ENCODE measurements around the gene TRPC4.

The TRPC4 gene

DNA sequence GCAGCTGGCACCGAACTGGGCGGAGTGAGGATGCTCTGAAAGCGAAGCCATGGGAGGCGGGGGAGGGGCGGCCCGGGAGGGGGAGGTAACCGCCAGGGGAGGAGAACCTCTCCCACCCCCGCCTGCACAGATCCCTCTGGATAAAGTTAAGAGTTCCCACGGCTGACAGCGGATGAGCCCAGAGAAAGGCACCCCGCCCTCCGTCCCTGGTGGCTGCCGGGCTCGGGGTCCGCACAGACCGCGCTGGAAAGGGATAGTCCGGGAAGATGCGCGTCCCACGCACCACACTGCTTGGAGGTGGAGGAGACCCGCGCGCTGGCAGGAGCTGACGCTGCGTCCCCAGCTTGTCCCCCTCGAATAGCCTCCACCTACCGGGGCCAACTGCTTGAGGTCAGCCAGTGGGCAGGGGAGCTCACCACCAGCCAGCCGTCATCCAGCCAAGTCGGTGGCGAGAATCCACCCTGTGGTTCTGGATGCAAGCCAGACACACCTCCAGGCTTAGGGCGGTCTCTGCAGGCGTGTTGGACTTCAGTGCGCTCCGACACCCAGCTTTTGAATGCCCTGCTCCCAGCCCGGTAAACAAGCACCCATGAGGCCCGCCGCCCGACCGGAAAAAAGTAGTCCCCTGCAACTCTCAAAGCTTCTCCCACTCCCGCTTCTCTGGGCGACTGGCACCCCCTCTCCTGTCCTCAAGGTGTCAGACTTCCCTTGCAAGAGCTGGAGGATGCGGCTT lies at the start of gene TRPC4:
TSS of gene TRPC4 (minus strand) at position 17 of the 733 bp plus-strand sequence. CDS start 86,439 bp downstream, outside the sequence.
- DNase-seq (ENCODE audit: low read depth in 2 of 2), result no peak

GRCh38 chr13:37918751-37919150 lies 49.2 kb upstream of the TRPC4 start:
- DNase-seq (ENCODE audit: low read depth in 2 of 2), result no peak

DNA sequence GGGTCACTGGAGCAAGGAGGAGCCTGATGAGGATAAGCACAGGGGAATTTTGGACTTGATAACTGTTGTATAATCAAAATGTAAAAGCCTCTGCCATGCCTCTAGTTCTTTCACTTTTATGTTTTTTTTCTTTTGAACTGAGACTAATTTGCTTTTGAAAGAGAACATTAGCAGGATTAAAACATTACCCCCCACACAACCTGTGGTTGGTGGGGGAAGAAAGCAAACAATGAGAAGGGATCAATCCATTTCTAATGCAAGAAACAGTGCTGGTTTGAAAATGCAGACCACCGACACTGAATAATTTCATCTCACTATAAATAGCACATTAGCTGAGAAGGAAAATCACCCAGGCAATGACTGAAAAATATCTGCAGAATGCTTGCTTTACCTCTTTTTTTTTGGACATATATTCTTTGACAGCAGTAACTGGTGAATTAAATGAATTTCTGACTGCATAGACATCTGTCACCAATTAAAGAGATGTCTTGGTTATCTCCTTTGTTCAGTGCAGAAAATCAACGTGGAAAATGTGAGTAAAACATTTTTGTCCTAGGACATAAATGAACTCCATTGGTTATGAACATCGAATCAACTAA lies 48.6 kb upstream of the TRPC4 start:
- no peak for DNase-seq (ENCODE audit: low read depth in 2 of 2)

GRCh38 chr13:37914781-37915391 lies 45.3 kb upstream of the TRPC4 start:
- no peak for DNase-seq (ENCODE audit: low read depth in 2 of 2)

DNA sequence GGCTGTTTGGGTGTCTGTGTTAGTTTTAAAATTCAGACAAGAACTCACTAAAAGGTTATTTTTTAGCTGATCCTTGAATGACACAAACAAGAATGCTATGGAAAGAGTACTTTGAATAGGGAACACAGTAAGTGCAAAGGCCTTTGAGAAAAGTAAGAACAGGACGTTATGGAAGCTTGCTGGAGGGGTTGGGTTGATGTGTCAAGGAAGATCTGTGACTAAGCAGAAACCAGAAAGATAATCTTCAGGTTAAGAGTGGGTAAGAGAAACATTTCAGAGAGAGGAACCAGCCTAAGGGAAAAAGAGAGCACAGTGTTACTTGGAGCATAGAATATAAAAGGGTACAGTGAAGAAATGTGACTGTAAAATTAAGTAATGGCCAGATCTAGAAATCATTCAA lies 41.2 kb upstream of the TRPC4 start:
- DNase-seq (ENCODE audit: low read depth in 2 of 2), result no peak

DNA sequence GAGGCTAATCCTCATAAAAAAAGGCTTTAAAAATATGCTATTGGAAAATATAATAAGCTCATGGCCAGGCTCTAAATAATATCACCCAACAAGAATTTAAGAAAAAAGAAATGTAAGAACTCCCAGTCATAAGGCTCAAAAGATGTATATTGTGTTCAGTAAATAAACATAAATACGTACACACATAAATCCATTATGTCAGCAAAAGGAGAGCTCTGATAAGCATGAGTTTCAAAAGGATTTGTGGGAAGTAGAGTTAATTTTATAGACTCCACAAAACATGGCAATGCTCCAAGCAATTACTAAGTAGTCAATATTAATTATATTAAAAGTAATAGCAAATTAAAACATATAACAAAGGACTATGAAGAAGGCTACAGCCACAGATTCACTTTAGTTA lies 37.3 kb upstream of the TRPC4 start:
- DNase-seq (ENCODE audit: low read depth in 2 of 2), result no peak

DNA sequence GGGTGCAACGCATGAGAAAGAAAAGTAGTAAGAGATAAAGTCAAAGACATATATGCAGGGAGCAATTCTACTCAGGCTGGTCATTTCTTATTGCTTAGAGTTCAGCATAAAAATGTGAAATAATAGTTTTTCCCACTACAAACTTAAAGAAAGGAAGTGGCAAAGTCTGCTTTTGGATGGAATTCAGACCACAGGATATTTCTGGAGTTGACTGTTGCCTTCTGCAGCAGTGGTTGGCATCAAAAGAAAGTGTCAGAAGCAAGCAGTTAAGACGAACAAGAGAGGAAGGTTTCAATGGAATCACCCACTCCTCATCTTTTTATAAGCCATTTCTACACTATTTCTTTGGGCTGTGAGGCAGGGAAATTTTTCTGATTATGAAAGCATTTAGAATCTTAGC lies 36.2 kb upstream of the TRPC4 start:
- DNase-seq (ENCODE audit: low read depth in 2 of 2), result no peak

DNA sequence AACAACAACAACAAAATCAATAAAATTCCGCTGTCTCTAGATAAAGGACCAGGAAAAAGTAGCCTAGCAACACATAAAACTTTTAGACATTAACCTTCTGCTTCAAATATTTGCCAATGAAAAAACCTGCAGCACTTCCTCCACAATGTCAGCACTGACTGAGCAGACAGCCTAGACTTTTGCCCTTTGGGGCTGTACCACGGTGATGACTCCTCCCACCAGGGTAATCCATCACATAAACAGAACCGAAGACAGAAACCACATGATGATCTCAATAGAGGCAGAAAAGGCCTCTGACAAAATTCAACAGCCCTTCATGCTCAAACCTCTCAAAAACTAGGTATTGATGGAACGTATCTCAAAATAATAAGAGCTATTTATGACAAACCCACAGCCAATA lies 30.2 kb upstream of the TRPC4 start:
- DNase-seq (ENCODE audit: low read depth in 2 of 2), result no peak

- DNase-seq (ENCODE audit: low read depth in 2 of 2), result no peak
These were observed 23.7 kb upstream of the TRPC4 start for GRCh38 chr13:37893321-37893720.

GRCh38 chr13:37889820-37890219 lies 20.2 kb upstream of the TRPC4 start:
- DNase-seq (ENCODE audit: low read depth in 2 of 2), result no peak

GRCh38 chr13:37889102-37889501 lies 19.5 kb upstream of the TRPC4 start:
- no peak for DNase-seq (ENCODE audit: low read depth in 2 of 2)

GRCh38 chr13:37886879-37887278 lies 17.3 kb upstream of the TRPC4 start:
- no peak for DNase-seq (ENCODE audit: low read depth in 2 of 2)

- DNase-seq (ENCODE audit: low read depth in 2 of 2), result no peak
These were observed 15.1 kb upstream of the TRPC4 start for GRCh38 chr13:37884674-37885073.

GRCh38 chr13:37884026-37884425 lies 14.5 kb upstream of the TRPC4 start:
- DNase-seq (ENCODE audit: low read depth in 2 of 2), result no peak

GRCh38 chr13:37878921-37879320 lies 9.3 kb upstream of the TRPC4 start:
- DNase-seq (ENCODE audit: low read depth in 2 of 2), result no peak

DNA sequence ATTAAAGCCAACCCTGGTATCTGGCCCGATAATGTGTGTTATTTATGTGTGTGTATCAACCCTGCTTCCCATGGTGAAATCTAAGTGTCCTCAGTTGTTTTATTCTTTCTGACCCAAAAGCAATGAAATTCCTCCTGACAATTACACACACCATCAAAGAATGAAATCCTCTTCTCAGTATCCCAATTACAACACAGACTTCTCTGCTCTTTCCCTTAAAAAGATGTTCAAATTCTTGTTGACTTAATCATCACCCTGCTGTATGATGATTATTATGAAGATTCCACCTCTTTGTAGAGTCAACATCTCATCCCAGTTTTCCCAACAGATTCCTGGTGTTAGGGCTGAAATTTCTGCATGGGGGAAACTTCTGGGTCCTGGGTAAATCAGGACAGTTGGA lies 8.9 kb upstream of the TRPC4 start:
- DNase-seq (ENCODE audit: low read depth in 2 of 2), result no peak

DNA sequence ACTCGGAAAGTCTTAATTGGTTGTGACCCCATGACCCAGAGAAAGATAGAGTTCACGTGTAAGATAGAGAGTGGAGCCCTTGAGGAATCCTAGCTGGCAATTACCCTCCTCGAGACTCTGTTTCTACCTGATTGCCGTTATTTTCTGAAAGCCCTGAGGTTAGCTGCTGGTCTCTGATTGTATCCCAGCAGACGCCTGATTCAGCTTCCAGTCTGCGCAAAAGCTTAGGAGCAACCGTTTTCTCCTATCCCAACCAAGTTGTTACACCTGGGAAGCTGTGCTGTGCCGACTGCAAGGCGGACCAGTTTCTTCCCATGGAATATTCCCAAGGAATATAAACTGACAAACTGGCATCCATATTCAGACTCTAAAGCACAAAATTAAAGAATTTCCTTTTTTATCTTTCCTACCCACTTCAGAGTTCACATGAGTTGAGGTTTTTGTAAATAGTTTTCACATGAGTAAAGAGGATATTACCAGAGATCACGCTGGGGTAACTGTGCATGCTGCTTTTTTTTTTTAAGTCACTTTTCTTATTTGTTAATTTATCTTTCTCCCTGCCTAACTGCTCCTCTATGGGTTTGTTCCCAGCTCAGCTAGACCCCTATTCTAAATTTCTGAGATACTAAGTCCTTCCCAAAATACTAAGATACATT lies 1.5 kb upstream of the TRPC4 start:
- no peak for DNase-seq (ENCODE audit: low read depth in 2 of 2)

GRCh38 chr13:37870489-37870845 lies 895 bp upstream of the TRPC4 start:
- no peak for DNase-seq (ENCODE audit: low read depth in 2 of 2)

DNA sequence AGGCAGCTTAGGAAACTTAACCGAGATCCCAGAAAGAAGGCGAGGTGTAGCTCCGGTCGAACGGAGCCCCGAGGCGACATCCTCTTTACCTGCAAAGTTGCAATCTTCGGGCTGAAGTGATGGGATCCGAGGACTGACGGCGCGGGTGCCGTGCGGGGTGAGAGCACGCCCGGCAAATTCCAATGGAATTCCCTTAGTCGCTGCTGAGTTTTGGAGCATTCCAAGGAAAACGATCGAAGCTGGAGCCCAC lies 141 bp downstream of the TRPC4 start:
- DNase-seq (ENCODE audit: low read depth in 2 of 2), result no peak

DNA sequence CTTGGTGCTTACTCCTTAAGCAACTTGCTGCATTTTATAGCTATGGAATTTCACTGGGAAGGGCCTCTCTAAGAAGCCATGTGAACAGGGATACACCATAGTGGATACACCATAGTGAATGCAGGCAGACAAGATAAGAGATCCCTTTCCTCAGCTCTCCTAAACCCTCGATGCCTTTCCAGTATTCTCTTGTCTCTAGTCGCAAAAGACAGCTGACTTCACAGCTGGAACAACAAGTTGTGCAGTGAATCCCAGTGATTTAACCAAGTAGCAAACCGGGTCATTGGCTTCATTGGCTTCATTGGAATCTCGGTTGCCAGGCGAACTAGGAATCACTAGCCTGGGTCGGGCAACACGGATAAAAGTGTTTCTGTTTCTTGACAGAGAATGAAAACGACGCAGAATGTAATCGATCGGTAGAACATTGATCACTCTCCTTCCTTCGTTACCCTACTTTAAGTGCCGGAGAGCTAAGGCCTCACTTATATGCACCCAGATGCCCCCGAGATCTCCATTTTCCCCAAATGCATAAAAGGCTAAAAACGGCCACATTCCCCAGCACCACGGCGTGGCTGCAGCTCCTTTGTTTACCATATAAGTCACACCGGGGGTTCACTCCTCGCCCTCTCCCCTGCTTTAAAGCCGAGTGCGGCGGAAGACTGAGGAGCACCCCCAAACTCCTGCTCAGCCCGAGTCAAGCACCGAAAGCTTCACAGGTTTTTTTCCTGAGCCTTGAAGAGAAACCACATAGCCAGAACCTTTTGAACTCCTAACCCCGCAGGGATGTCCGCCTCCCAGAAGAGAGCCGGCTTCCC lies 674 bp downstream of the TRPC4 start:
- no peak for DNase-seq (ENCODE audit: low read depth in 2 of 2)

- DNase-seq (ENCODE audit: low read depth in 2 of 2), result no peak
These were observed 5.9 kb downstream of the TRPC4 start for GRCh38 chr13:37863708-37864107.

DNA sequence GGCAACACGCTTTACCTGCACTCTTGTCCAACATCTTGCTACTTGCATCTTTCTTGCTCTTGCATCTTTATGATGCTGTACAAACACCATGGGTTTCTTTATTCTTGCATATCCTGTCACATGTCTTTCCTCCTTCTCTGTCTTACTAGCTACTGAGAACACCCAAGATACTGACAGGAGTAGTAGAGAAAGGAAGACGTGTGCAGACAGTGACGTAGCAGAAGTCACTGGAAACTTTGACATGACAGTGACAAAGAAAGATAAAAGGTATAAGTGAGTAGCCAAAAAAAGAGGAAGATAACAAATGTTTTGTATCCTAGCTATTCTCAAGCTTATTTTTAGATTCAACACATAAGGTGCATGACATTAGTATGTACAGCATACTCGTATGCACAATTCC lies 34.2 kb downstream of the TRPC4 start:
- no peak for DNase-seq (ENCODE audit: low read depth in 2 of 2)

Measured in activated CD8-positive, alpha-beta memory T cell treated with anti-CD3 and anti-CD28 coated beads for 4 hours (primary cell).